Loucy (cell line): ENCODE results near the gene APOBEC3F.
A peak's percentile ranks its signal among the peaks of the same experiment; 100 is the strongest.

Source experiments
- H2AFZ ChIP-seq: fragments of 200-600 bp; sonication (generic); 2 replicates; pipeline ENCODE4 v1.6.0; 2016; ENCODE audit warnings: antibody characterized with exemption, mild to moderate bottlenecking, low read length, moderate library complexity
- H3F3A ChIP-seq: fragments of 200-600 bp; 2 replicates; pipeline ENCODE4 v1.6.0; 2016; ENCODE audit warnings: antibody characterized with exemption, low read depth, mild to moderate bottlenecking
- H3K27me3 ChIP-seq: fragments of 200-600 bp; sonication (generic); 2 replicates; pipeline ENCODE4 v1.6.1; 2014; ENCODE audit warnings: low read length, mild to moderate bottlenecking; ENCODE audit not compliant: insufficient read depth, poor library complexity, severe bottlenecking
- H3K36me3 ChIP-seq: fragments of 200-600 bp; sonication (generic); 2 replicates; pipeline ENCODE4 v1.6.1; 2016; ENCODE audit warnings: low read length; ENCODE audit not compliant: insufficient read depth
- H3K4me1 ChIP-seq: fragments of 200-600 bp; sonication (generic); 2 replicates; pipeline ENCODE4 v1.5.1; 2014; ENCODE audit warnings: low read length, mild to moderate bottlenecking; ENCODE audit not compliant: insufficient read depth, poor library complexity, severe bottlenecking
- H3K4me2 ChIP-seq: fragments of 200-600 bp; sonication (generic); 2 replicates; pipeline ENCODE4 v1.6.0; 2014; ENCODE audit warnings: antibody characterized with exemption, low read length, low read depth, mild to moderate bottlenecking; ENCODE audit not compliant: poor library complexity, severe bottlenecking
- H3K4me3 ChIP-seq: fragments of 200-600 bp; sonication (generic); 2 replicates; pipeline ENCODE4 v1.5.1; 2014; ENCODE audit warnings: low read length, mild to moderate bottlenecking, mixed read lengths; ENCODE audit not compliant: poor library complexity, severe bottlenecking
- H3K79me2 ChIP-seq: fragments of 200-600 bp; sonication (generic); 2 replicates; pipeline ENCODE4 v1.6.1; 2014; ENCODE audit warnings: low read length; ENCODE audit not compliant: insufficient read depth
- H3K9ac ChIP-seq: fragments of 200-600 bp; sonication (generic); 2 replicates; pipeline ENCODE4 v1.6.0; 2014; ENCODE audit warnings: mild to moderate bottlenecking, low read depth, low read length, moderate library complexity; ENCODE audit not compliant: poor library complexity, severe bottlenecking
- H3K9me2 ChIP-seq: fragments of 200-600 bp; sonication (generic); replicated peaks from 2 replicates; pipeline ENCODE4 v1.6.1; 2016; ENCODE audit warnings: low read depth, low read length, mixed read lengths
- H3K9me3 ChIP-seq: fragments of 200-600 bp; sonication (generic); 2 replicates; pipeline ENCODE4 v1.6.1; 2014; ENCODE audit warnings: mild to moderate bottlenecking, antibody characterized with exemption, low read length, low read depth; ENCODE audit not compliant: insufficient read depth
- H4K20me1 ChIP-seq: fragments of 200-600 bp; sonication (generic); 2 replicates; pipeline ENCODE4 v1.6.0; 2014; ENCODE audit warnings: antibody characterized with exemption, low read length, mild to moderate bottlenecking; ENCODE audit not compliant: insufficient read depth, poor library complexity, severe bottlenecking
- EZH2phosphoT487 ChIP-seq: fragments of 200-600 bp; IDR thresholded peaks from 2 replicates; pipeline ENCODE4 v1.6.1; 2018; ENCODE audit warnings: antibody characterized with exemption, mild to moderate bottlenecking, moderate library complexity, borderline replicate concordance
- TF ChIP-seq, protein P1 (sequence below): fragments of 200-600 bp; sonication (generic); conservative IDR thresholded peaks from 2 replicates; pipeline ENCODE4 v1.5.1; 2014; ENCODE audit warnings: mild to moderate bottlenecking, antibody characterized with exemption, low read length

Gene APOBEC3F

GRCh38 chr22:39083212-39084165, 42.8 kb downstream of the APOBEC3F start:
- no peaks in the 10 kb centered on the region for H3K36me3 ChIP-seq
- peaks cover 3% of the 10 kb centered on the region for H4K20me1 ChIP-seq
- peaks cover 41% of the 10 kb centered on the region for H3K79me2 ChIP-seq
- H3K9me2 ChIP-seq = no peaks in the 10 kb centered on the region
- H3K4me1 ChIP-seq = peaks cover 58% of the 10 kb centered on the region
- no peaks in the 10 kb centered on the region for H3F3A ChIP-seq
- no peaks in the 10 kb centered on the region for H3K27me3 ChIP-seq
- TF ChIP-seq, protein P1, sequence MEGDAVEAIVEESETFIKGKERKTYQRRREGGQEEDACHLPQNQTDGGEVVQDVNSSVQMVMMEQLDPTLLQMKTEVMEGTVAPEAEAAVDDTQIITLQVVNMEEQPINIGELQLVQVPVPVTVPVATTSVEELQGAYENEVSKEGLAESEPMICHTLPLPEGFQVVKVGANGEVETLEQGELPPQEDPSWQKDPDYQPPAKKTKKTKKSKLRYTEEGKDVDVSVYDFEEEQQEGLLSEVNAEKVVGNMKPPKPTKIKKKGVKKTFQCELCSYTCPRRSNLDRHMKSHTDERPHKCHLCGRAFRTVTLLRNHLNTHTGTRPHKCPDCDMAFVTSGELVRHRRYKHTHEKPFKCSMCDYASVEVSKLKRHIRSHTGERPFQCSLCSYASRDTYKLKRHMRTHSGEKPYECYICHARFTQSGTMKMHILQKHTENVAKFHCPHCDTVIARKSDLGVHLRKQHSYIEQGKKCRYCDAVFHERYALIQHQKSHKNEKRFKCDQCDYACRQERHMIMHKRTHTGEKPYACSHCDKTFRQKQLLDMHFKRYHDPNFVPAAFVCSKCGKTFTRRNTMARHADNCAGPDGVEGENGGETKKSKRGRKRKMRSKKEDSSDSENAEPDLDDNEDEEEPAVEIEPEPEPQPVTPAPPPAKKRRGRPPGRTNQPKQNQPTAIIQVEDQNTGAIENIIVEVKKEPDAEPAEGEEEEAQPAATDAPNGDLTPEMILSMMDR = no peak
- no peak for TF ChIP-seq EZH2phosphoT487
- peak overlapping the region; percentile 9 for H3K9ac ChIP-seq
- H2AFZ ChIP-seq = no peak overlapping the region
- H3K4me3 ChIP-seq = no peak overlapping the region
- H3K4me2 ChIP-seq = peak overlapping the region; percentile 18
- no peaks in the 10 kb centered on the region for H3K9me3 ChIP-seq

DNA sequence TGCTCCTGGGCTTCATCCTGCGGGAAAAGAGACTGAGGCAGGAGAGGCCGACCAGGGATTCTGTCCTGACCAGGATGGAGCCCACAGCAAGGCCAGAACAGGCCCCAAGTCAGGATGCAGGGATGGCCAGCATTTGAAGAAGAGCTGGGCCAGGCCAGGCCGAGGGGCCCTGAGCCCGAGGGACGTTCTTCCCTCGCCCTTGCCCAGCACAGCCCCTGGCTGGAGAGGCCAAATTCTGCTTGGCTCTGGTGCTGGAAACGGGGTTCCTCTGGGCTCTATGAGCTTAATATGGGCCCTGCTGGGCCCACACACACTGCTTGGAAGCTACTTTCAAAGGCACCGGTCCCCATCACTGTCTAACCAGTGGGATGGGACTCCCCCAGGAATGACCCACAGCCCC, 44.0 kb downstream of the APOBEC3F start:
- Histone ChIP-seq H3K79me2 (peaks cover 29% of the 10 kb centered on the region), H4K20me1 (peaks cover 3% of the 10 kb centered on the region), H2AFZ (no peak overlapping the region), H3K36me3 (no peaks in the 10 kb centered on the region), H3K9ac (no peak overlapping the region), H3F3A (no peaks in the 10 kb centered on the region), H3K4me1 (peaks cover 66% of the 10 kb centered on the region), H3K9me2 (no peaks in the 10 kb centered on the region), H3K27me3 (no peaks in the 10 kb centered on the region), H3K9me3 (no peaks in the 10 kb centered on the region), H3K4me3 (no peak overlapping the region), H3K4me2 (no peak overlapping the region)
- no peak for TF ChIP-seq EZH2phosphoT487
- TF ChIP-seq, protein P1 = no peak

DNA sequence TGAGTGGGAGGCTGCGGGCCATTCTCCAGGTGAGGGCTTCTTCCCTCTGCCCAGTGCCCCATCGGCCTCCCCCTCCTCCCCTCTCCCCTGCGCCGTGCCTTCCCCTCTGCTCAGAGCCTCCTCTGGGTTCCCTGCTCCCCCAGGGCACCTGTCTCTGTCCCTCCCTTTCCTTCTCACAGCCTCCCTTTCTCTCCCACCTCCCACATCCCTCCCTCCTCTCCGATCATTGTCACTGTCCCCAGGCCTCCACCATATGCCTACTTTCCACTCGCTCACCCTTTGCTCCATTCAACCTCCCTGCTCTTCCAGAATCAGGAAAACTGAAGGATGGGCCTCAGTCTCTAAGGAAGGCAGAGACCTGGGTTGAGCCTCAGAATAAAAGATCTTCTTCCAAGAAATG, 46.4 kb downstream of the APOBEC3F start:
- Histone ChIP-seq H3K4me3 (no peak overlapping the region), H3K9me2 (no peaks in the 10 kb centered on the region), H2AFZ (no peak overlapping the region), H3K9ac (no peak overlapping the region), H3K9me3 (no peaks in the 10 kb centered on the region), H4K20me1 (no peaks in the 10 kb centered on the region), H3F3A (peaks cover 4% of the 10 kb centered on the region; the same call in 1 of the 2 replicates), H3K4me1 (peaks cover 66% of the 10 kb centered on the region), H3K27me3 (no peaks in the 10 kb centered on the region), H3K4me2 (no peak overlapping the region), H3K79me2 (peaks cover 11% of the 10 kb centered on the region; the same call in 1 of the 2 replicates), H3K36me3 (no peaks in the 10 kb centered on the region)
- TF ChIP-seq, protein P1 = no peak
- no peak for TF ChIP-seq EZH2phosphoT487
